Pancreas (tissue), 10 donors: ENCODE measurements around the gene TMBIM6. TPM values are rescaled to one million over a fixed set of nuclear protein-coding genes. Genes with fewer than 3 reads are reported as not detected.

Source experiments
- ATAC-seq, 4 donors: fragments of 200-7000 bp; cut with Tn5 transposase; one replicate each; pipeline versions ENCODE4 v1.8.0 to v1.9.1; 2020; ENCODE audit warnings: mild to moderate bottlenecking in 4 of 4, moderate library complexity in 4 of 4
- DNase-seq, 6 donors: peaks; one replicate each; pipeline ENCODE4 v3.0.0-alpha.2; 2020
- FAIRE-seq: peaks from 2 replicates; lab custom pipeline; 2012; peaks lifted over from hg19 to GRCh38; lab: Jason Lieb, UNC
- H3K27ac ChIP-seq, 4 donors: fragments of 200-600 bp; sonication (generic); 1 replicate in 3 of 4; 2 replicates in 1 of 4; pipeline versions ENCODE4 v1.5.0 to v1.8.0; 2020
- H3K27me3 ChIP-seq, 4 donors: fragments of 200-600 bp; one replicate each; pipeline ENCODE4 v1.8.0; 2021
- H3K36me3 ChIP-seq, 3 donors: fragments of 200-600 bp; sonication (generic) in 1 of 3; one replicate each; pipeline versions ENCODE4 v1.5.0 to v1.8.0; 2020 to 2021
- H3K4me1 ChIP-seq, 3 donors: fragments of 200-600 bp; one replicate each; pipeline ENCODE4 v1.8.0; 2021
- H3K4me3 ChIP-seq, 4 donors: fragments of 200-600 bp; sonication (generic) in 2 of 4; one replicate each; pipeline versions ENCODE4 v1.5.0 to v1.8.0; 2020 to 2021
- H3K9me3 ChIP-seq, 4 donors: fragments of 200-600 bp; one replicate each; pipeline ENCODE4 v1.8.0; 2021
- CTCF ChIP-seq, 4 donors: fragments of 200-600 bp; sonication (generic) in 3 of 4; IDR thresholded peaks; one replicate each; pipeline versions ENCODE4 v1.5.0 to v1.8.0; 2021; ENCODE audit warnings: antibody characterized with exemption in 4 of 4
- WGBS, 2 donors: extraction: QIAGEN DNeasy Blood & Tissue Kit; methylation state at CpG; one replicate each; pipeline ENCODE4 v1.1.7; 2013; 5-methylcytosine and 5-hydroxymethylcytosine counted together
- intact Hi-C, 3 donors: fragments of 100-400 bp; cut with DNase I; formaldehyde crosslinking; loops; one replicate each; pipeline versions ENCODE4 v1.11.1 to v1.14.2; 2022
- polyA plus RNA-seq, 2 donors: library from polyadenylated mRNA; stranded (reverse); fragments of 200-250 nt; gene quantifications; one replicate each; pipeline ENCODE4 v1.2.3, GENCODE V29; 2013
- total RNA-seq, 6 donors: library from RNA; stranded (reverse); fragmentation: NEBNext Ultra II Directional in 4 of 6; extraction: Animal tissue kit (Norgen Biotek cat#: 25700) in 4 of 6; gene quantifications; one replicate each; pipeline versions ENCODE4 v1.2.1 to v1.2.4, GENCODE V29; 2021 to 2023
- donor health status: healthy with polysubstance abuse.
- donor health status: DM: no; HTN: no; CAD: no; lungs with moderate emphysema.
- donor health status: DM: no; HTN: no; CAD: no.
- donor health status: control.
- donor health status: control.
- donor health status: Bipolar disorder and iron deficiency.
- donor health status: DM: yes; HTN: yes; CAD: no.
- donor health status: DM: no; HTN: no; CAD: no.
- donor health status: DM: no; HTN: no; CAD: no.
- donor health status: DM: yes; HTN: yes; CAD: no.

TMBIM6 gene
- total and polyA plus RNA-seq, 8 donors = 71.1 to 367 (median 256) TPM

GRCh38 chr12:49804821-49805220 lies 63.5 kb downstream of the TMBIM6 start:
- no peak for FAIRE-seq
- intact Hi-C loops = no loop called here
- H3K36me3 ChIP-seq = peaks cover 0 to 5% (median 0%) of the 10 kb centered on the region in 3 donors
- ATAC-seq = no peak
- no peak for DNase-seq
- no peak overlapping the region for H3K4me3 ChIP-seq
- TF ChIP-seq CTCF (IDR thresholded peaks at IDR 0.05) = no peak
- H3K9me3 ChIP-seq = no peaks in the 10 kb centered on the region
- H3K27ac ChIP-seq = no peak overlapping the region
- WGBS, 2 donors = 91 to 92% methylated on average over 10 of the region's 10 CpGs
- no peaks in the 10 kb centered on the region for H3K4me1 ChIP-seq
- H3K27me3 ChIP-seq = no peaks in the 10 kb centered on the region

- H3K27me3 ChIP-seq = no peaks in the 10 kb centered on the region
- H3K4me1 ChIP-seq = no peaks in the 10 kb centered on the region
- no peak for ATAC-seq
- peaks cover 0 to 5% (median 0%) of the 10 kb centered on the region in 3 donors for H3K36me3 ChIP-seq
- intact Hi-C loops = no loop called here
- no peak for DNase-seq
- H3K4me3 ChIP-seq = no peak overlapping the region
- H3K27ac ChIP-seq = no peak overlapping the region
- no peak for FAIRE-seq
- no peaks in the 10 kb centered on the region for H3K9me3 ChIP-seq
- no peak for TF ChIP-seq CTCF (IDR thresholded peaks at IDR 0.05)
- 89 to 91% methylated on average over 5 of the region's 5 CpGs for WGBS, 2 donors
These were observed 64.1 kb downstream of the TMBIM6 start for GRCh38 chr12:49805409-49805808.

GRCh38 chr12:49806321-49806813 lies 65.0 kb downstream of the TMBIM6 start:
- Histone ChIP-seq H3K4me3 (no peak overlapping the region), H3K27ac (no peak overlapping the region), H3K9me3 (no peaks in the 10 kb centered on the region), H3K36me3 (peaks cover 0 to 5% (median 0%) of the 10 kb centered on the region in 3 donors), H3K4me1 (no peaks in the 10 kb centered on the region), H3K27me3 (no peaks in the 10 kb centered on the region)
- ATAC-seq (no peak), FAIRE-seq (no peak), DNase-seq (no peak)
- WGBS, 2 donors = 86 to 89% methylated on average over 7 of the region's 7 CpGs
- intact Hi-C loops = no loop called here
- no peak for TF ChIP-seq CTCF (IDR thresholded peaks at IDR 0.05)

- intact Hi-C loops = no loop called here
- H3K4me1 ChIP-seq = no peaks in the 10 kb centered on the region
- ATAC-seq = no peak
- FAIRE-seq = no peak
- H3K36me3 ChIP-seq = peaks cover 0 to 5% (median 0%) of the 10 kb centered on the region in 3 donors
- H3K4me3 ChIP-seq = no peak overlapping the region
- H3K27me3 ChIP-seq = no peaks in the 10 kb centered on the region
- WGBS, 2 donors = 89 to 90% methylated on average over 7 of the region's 7 CpGs
- no peak for TF ChIP-seq CTCF (IDR thresholded peaks at IDR 0.05)
- DNase-seq = no peak
- H3K27ac ChIP-seq = no peak overlapping the region
- H3K9me3 ChIP-seq = no peaks in the 10 kb centered on the region
These were observed 65.5 kb downstream of the TMBIM6 start for GRCh38 chr12:49806877-49807276.

GRCh38 chr12:49807991-49808580 lies 66.7 kb downstream of the TMBIM6 start:
- Histone ChIP-seq H3K36me3 (peaks cover 0 to 5% (median 0%) of the 10 kb centered on the region in 3 donors), H3K9me3 (no peaks in the 10 kb centered on the region), H3K4me1 (no peaks in the 10 kb centered on the region), H3K27me3 (no peaks in the 10 kb centered on the region), H3K27ac (no peak overlapping the region), H3K4me3 (no peak overlapping the region)
- 84 to 89% methylated on average over 12 of the region's 12 CpGs for WGBS, 2 donors
- intact Hi-C loops = no loop called here
- ATAC-seq (no peak), FAIRE-seq (no peak), DNase-seq (no peak)
- TF ChIP-seq CTCF (IDR thresholded peaks at IDR 0.05) = no peak
